DMS 273 (cell line): ENCODE results near the gene SLC25A29.
"Not testable (repeated sequence)": the region's sequence is repeated elsewhere in the genome, so short reads cannot be mapped to it uniquely, and the experiment has no call there.

Experiments
- DNase-seq: peaks from one replicate; lab custom pipeline; 2025; ENCODE audit not compliant: unreplicated experiment; lab: John Stamatoyannopoulos, UW

SLC25A29 gene

DNA sequence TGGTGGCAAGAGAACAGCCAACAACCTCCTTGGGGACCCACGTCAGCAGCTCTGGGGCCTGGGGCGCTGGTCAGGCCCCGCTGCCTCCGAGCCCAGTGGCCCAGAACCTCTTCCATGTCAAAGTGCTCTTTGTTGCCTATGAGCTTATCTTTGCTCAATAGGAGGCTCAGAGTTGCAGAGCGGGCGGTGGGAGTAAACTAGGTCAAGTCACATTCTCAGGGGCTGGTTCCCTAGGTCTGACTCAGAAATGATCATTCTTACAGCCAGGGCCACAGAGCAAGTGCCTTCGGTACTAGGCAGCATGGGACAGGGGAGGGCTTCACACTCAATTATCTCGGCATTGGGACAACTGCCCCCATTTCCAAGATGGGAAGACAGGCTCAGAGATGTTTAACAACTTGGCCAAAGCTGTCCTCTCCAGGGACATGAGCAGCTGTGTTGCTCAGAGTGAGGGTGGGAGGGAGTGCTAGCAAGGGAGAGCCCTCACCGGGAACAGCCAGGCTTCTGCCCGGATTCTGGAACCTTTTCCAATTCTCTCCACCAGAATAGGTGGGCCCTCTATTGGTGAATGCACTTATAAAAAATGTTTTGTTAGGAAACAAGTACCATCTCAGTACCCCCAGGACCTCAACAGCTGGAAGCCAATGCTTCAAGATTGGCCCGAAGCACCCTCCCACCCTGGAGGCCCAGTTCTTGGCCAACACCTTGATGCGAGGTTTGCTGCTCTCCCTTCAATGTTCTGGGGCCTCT lies 11.9 kb downstream of the SLC25A29 start:
- DNase-seq = no peak

DNA sequence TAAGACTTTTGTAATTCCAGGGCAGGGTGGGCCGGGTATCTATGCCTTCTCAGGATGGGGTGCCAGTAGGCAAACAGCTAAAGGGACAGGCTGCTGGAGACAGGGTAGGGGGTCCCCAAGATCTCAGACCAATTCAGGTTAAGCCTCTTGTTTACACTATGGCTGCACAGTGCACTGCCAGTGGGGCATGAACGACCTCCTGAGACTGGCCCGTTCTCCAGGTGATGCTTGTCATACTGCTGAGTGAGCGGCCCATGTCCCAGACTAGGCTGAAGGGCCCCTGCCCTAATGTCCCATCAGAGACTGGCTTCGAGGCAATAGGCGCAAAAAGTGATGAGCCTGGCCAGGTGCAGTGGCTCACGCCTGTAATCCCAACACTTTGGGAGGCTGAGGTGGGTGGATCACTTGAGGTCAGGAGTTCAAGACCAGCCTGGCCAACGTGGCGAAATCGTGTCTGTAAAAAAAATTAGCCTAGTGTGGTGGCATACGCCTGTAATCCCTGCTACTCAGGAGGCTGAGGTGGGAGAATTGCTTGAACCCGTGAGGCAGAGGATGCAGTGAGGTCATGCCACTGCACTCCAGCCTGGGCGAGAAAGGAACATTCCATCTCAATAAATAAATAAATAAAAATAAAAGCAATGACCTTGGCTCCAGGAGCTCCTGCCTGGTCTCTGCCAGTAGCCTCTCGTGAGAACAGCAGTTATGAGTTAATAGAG lies 12.6 kb downstream of the SLC25A29 start:
- no peak for DNase-seq

GRCh38 chr14:100292776-100293461 lies 13.3 kb downstream of the SLC25A29 start:
- DNase-seq = no peak

GRCh38 chr14:100292301-100292775 lies 13.9 kb downstream of the SLC25A29 start:
- no peak for DNase-seq

GRCh38 chr14:100291305-100292075 lies 14.8 kb downstream of the SLC25A29 start:
- DNase-seq = no peak

DNA sequence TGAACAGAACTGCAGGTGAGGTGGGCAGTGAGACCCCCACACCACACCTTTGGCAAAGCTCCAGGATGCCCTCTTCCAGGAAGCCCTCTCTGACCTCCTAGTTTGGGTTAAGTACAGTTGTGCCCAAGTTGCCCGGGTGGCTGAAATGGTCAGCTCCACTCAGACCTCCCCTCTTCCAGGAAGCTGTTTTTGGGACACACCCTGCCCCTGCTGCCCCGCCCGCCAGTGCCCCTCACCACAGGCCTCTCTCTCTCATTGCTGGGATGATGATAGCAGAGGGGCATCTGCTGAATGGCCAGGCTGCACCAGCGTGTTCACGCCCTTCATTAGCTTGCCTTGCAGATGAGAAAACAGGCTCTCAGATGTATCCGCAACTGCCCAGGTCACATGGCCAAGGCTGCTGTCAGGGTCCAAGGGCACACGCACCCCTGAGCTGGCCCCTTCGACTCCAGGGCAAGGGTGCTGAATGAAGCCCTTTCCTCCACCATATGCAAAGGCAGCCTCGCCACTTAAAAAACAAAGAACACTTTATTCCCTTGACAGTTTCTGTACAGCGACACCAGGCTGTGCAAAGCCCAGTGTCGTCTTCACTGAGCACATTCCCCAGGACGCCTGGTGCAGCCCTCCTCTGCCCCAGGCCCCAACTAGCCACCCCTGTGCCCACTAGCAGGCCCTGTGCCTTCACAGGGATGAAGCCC lies 15.5 kb downstream of the SLC25A29 start:
- no peak for DNase-seq

DNA sequence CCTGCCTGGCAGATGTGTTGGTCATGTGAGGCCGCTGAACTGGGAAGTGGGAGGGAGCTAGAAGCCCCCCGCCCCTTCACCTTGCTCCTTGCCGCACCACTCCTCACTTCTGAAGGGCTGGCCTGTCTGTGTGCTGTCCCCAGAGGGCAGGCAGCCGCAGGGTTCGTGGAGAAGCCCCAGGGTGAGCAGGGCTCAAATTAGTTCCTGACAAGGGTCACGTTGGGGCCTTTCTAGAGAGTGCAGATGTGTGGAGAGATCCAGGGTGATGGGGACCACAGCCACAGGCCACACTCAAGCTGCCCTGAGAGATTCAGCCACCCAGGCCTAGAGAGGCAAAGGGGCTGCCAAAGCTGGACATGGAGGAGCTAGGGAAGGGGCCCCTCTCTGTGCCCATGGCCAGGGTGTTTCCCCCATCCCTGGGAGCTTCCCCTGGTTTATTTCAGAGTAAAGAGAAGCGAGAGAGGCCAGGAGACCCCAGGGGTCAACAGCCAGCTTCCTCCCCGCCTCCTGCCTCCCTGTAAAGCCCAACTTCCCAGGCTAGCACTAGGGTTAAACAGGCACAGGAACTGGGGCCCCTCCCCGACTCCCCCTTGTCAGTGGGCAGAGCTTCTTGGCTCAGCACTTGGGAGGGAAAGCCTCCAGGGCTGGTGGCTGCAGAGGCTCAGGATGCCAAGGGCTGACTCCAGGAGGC lies 16.2 kb downstream of the SLC25A29 start:
- no peak for DNase-seq

DNA sequence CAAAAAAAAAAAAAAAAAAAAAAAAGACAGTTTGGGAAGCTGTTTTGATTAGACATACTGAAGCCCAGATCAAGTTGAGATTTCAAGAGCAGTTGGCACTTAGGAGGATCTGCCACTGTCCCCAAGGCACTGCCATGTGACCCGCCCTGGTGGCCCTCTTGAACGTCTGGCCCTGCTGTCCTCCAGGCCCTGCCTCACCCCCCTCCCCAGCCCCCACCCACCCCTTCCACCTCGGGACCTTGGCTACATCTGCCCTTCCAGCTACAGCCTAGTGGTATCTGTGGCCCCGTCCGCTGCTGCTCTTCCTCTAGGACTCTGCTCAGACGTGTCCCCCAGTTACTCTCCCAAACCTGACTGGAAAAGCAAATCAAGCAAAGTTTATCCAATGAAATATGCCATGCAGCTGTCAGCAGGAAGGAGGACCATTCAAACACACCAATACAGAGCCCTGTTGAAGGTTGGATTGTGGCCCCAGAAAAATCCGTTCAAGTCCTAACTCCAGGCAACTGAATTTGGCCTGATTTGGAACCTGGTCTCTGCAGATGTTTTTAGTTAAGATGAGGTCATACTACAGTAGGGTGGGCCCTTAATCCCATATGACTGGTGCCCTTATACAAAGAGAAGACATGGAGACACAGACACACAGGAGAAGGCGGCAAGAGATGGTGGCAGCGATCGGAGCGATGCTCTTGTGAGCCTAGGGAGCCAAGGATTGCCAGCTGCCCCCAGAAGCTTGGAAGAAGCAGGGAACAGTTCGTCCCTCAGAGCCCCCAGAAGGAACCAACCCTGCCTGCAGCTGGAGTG lies 17.7 kb downstream of the SLC25A29 start:
- DNase-seq = no peak

- not testable (repeated sequence) for DNase-seq
Measured at GRCh38 chr14:100287998-100288295, 18.3 kb downstream of the SLC25A29 start.

- no peak for DNase-seq
Measured at GRCh38 chr14:100287202-100287997, 18.8 kb downstream of the SLC25A29 start.

- DNase-seq = no peak
Measured at GRCh38 chr14:100286484-100287191, 19.6 kb downstream of the SLC25A29 start.

DNA sequence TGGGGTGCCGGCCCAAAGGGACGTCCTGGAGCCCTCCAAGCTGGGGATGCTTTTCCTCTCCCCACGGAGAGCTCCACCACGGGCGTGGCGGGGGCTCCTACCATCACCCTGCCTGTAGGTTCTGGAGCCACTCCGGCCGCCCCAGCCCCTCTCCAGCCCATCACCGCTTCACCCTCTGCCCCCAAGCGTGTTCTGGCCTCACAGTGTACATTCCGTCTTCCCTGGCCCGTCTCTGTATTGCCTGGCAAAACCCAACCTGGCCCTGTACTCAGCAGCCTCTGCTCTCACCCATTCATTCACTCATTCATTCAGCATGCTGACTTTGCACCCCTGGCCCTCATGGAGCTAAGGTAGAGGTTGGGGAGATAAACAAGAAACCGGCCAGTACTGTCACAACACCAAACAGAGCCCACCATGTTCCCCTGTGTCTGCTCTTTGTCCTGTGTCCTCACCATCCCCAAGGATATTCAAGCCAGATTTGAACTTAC lies 20.3 kb downstream of the SLC25A29 start:
- DNase-seq = no peak

GRCh38 chr14:100285021-100285912 lies 21.0 kb downstream of the SLC25A29 start:
- DNase-seq = peak; percentile 91

- DNase-seq = no peak
Measured at GRCh38 chr14:100283984-100284881, 22.0 kb downstream of the SLC25A29 start.

GRCh38 chr14:100283436-100283835 lies 22.8 kb downstream of the SLC25A29 start:
- DNase-seq = not testable (repeated sequence)
